Activated CD4-positive, alpha-beta T cell treated with anti-CD3 and anti-CD28 coated beads, Interleukin-10, Interleukin-2, amounts not matched to agents 100 ng/mL and 50 ng/mL, durations not matched to agents 16 hours and 8 hours (primary cell): Measurements from ENCODE around the gene APOD.

Source experiments
- DNase-seq: peaks from one replicate; pipeline ENCODE4 v3.0.0-alpha.2; 2020

APOD gene

GRCh38 chr3:195584543-195584870, 767 bp upstream of the APOD start:
- DNase-seq = no peak

- DNase-seq = no peak
Measured at GRCh38 chr3:195582947-195583346, 793 bp downstream of the APOD start.

GRCh38 chr3:195580744-195581443, 2.8 kb downstream of the APOD start:
- no peak for DNase-seq

- no peak for DNase-seq
Measured at GRCh38 chr3:195579281-195579680, 4.5 kb downstream of the APOD start.

- DNase-seq = no peak
Measured at GRCh38 chr3:195578565-195578964, 5.2 kb downstream of the APOD start.

- no peak for DNase-seq
Measured at GRCh38 chr3:195577645-195578177, 6.0 kb downstream of the APOD start.

GRCh38 chr3:195574497-195575304, 9.0 kb downstream of the APOD start:
- no peak for DNase-seq

GRCh38 chr3:195573611-195574496, 9.9 kb downstream of the APOD start:
- no peak for DNase-seq

- no peak for DNase-seq
Measured at GRCh38 chr3:195571361-195571760, 12.4 kb downstream of the APOD start.

GRCh38 chr3:195570912-195571311, 12.8 kb downstream of the APOD start:
- no peak for DNase-seq

GRCh38 chr3:195570344-195570743, 13.4 kb downstream of the APOD start:
- DNase-seq = no peak

- no peak for DNase-seq
Measured at GRCh38 chr3:195568630-195569029, 15.1 kb downstream of the APOD start.

- no peak for DNase-seq
Measured at GRCh38 chr3:195566797-195567196, 16.9 kb downstream of the APOD start.

GRCh38 chr3:195565716-195566115, 18.0 kb downstream of the APOD start:
- no peak for DNase-seq

GRCh38 chr3:195563317-195563716, 20.4 kb downstream of the APOD start:
- DNase-seq = no peak

- DNase-seq = no peak
Measured at GRCh38 chr3:195559723-195560409, 23.9 kb downstream of the APOD start.

GRCh38 chr3:195558602-195559001, 25.1 kb downstream of the APOD start:
- peak; percentile 64 for DNase-seq

- no peak for DNase-seq
Measured at GRCh38 chr3:195557322-195557721, 26.4 kb downstream of the APOD start.

- no peak for DNase-seq
Measured at GRCh38 chr3:195556390-195556789, 27.4 kb downstream of the APOD start.

GRCh38 chr3:195555110-195555509, 28.6 kb downstream of the APOD start:
- DNase-seq = no peak

- no peak for DNase-seq
Measured at GRCh38 chr3:195554458-195554857, 29.3 kb downstream of the APOD start.

- DNase-seq = no peak
Measured at GRCh38 chr3:195553268-195553667, 30.5 kb downstream of the APOD start.
